A549 (cell line): ENCODE measurements around the gene PPCDC. TPM values are rescaled to one million over a fixed set of nuclear protein-coding genes. Genes with fewer than 3 reads are reported as not detected.

ENCODE experiments used
- ATAC-seq, 2 experiments: fragments of 200-7000 bp in 1 of 2; fragments of >200 bp in 1 of 2; cut with Nextera tagmentation in 1 of 2; cut with Tn5 transposase in 1 of 2; 3 replicates each; pipeline versions ENCODE4 v1.8.0 to v1.9.1; 2018 to 2020; ENCODE audit warnings: mild to moderate bottlenecking in 1 of 2, moderate library complexity in 1 of 2
- CTCF ChIA-PET: fragments of 300-600 bp; sonication (Branson Sonifier 250); formaldehyde crosslinking; extraction: SDS; loops from one replicate; lab custom pipeline; 2021; ENCODE audit warnings: antibody characterized with exemption, inconsistent platforms; lab: Yijun Ruan, JAX
- POLR2A ChIA-PET: fragments of 350-600 bp; formaldehyde crosslinking; extraction: SDS; loops from one replicate; lab custom pipeline; 2021; ENCODE audit warnings: antibody characterized with exemption, inconsistent platforms; lab: Yijun Ruan, JAX
- DNase-seq, 2 experiments: peaks; one replicate each; pipeline versions ENCODE4 v3.0.0 to v3.0.0-alpha.2; 2011 to 2016; ENCODE audit warnings: low read depth in 1 of 2, low spot score in 1 of 2
- FAIRE-seq: peaks from 2 replicates; lab custom pipeline; 2011; peaks lifted over from hg19 to GRCh38; lab: Jason Lieb, UNC
- H3K27ac ChIP-seq, 2 experiments: fragments of >200 bp; sonication (Bioruptor Twin); formaldehyde crosslinking; 3 replicates each; pipeline ENCODE4 v1.5.1; 2016 to 2017
- H3K4me1 ChIP-seq: fragments of >200 bp; sonication (Bioruptor Twin); formaldehyde crosslinking; 3 replicates; pipeline ENCODE4 v1.6.1; 2016
- H3K4me2 ChIP-seq: fragments of >200 bp; sonication (Bioruptor Twin); formaldehyde crosslinking; 3 replicates; pipeline ENCODE4 v1.6.1; 2016
- H3K4me3 ChIP-seq: fragments of >200 bp; sonication (Bioruptor Twin); formaldehyde crosslinking; 3 replicates; pipeline ENCODE4 v1.5.1; 2016
- H3K9me3 ChIP-seq: fragments of >200 bp; sonication (Bioruptor Twin); formaldehyde crosslinking; 3 replicates; pipeline ENCODE4 v1.6.1; 2016
- ATOH8 ChIP-seq: fragments of 250-450 bp; sonication (Bioruptor Pico); IDR thresholded peaks from 2 replicates; pipeline ENCODE4 v1.5.0; 2020; ENCODE audit warnings: low read depth, mild to moderate bottlenecking, moderate library complexity
- CBX2 ChIP-seq: fragments of 200-600 bp; sonication (generic); IDR thresholded peaks from 2 replicates; pipeline ENCODE4 v1.6.1; 2016; ENCODE audit warnings: low read depth, mild to moderate bottlenecking, borderline replicate concordance
- FOSB ChIP-seq: fragments of 250-450 bp; sonication (Bioruptor Pico); IDR thresholded peaks from 2 replicates; pipeline ENCODE4 v1.5.0; 2020; ENCODE audit warnings: mild to moderate bottlenecking, moderate library complexity
- FOSL2 ChIP-seq, 2 experiments: fragments of 450-650 bp in 1 of 2; fragments of >200 bp in 1 of 2; sonication (Bioruptor Twin) in 1 of 2; formaldehyde crosslinking; IDR thresholded peaks; 2 replicates each; pipeline versions ENCODE4 v1.5.0 to v1.6.1; 2016 to 2020; ENCODE audit warnings: mild to moderate bottlenecking in 1 of 2, moderate library complexity in 1 of 2
- HOXB13 ChIP-seq: fragments of 250-450 bp; sonication (Bioruptor Pico); IDR thresholded peaks from 2 replicates; pipeline ENCODE4 v1.5.0; 2020; ENCODE audit warnings: low read depth, mild to moderate bottlenecking, moderate library complexity
- KDM1A ChIP-seq: fragments of 200-600 bp; sonication (generic); IDR thresholded peaks from 2 replicates; pipeline ENCODE4 v1.6.1; 2016; ENCODE audit warnings: low read depth, mild to moderate bottlenecking
- MAFK ChIP-seq: fragments of 450-650 bp; IDR thresholded peaks from 2 replicates; pipeline ENCODE4 v1.6.1; 2014; ENCODE audit not compliant: partially characterized antibody
- MAZ ChIP-seq: fragments of 150-350 bp; IDR thresholded peaks from 2 replicates; pipeline ENCODE4 v1.6.1; 2014; ENCODE audit warnings: antibody characterized with exemption, low read depth, low read length, borderline replicate concordance
- PBX3 ChIP-seq: IDR thresholded peaks from 2 replicates; pipeline ENCODE4 v1.6.1; 2012
- RAD21 ChIP-seq, 2 experiments: fragments of >200 bp in 1 of 2; sonication (Bioruptor Twin) in 1 of 2; formaldehyde crosslinking in 1 of 2; IDR thresholded peaks in 1 of 2; conservative IDR thresholded peaks in 1 of 2; 2 replicates in 1 of 2; 3 replicates in 1 of 2; pipeline ENCODE4 v1.6.1; 2012 to 2018; ENCODE audit warnings: inconsistent platforms in 1 of 2
- REST ChIP-seq: fragments of 200-600 bp; sonication (generic); IDR thresholded peaks from 2 replicates; pipeline ENCODE4 v1.6.1; 2016; ENCODE audit warnings: antibody characterized with exemption, mild to moderate bottlenecking, moderate library complexity
- RFX5 ChIP-seq: fragments of 450-650 bp; IDR thresholded peaks from 2 replicates; pipeline ENCODE4 v1.7.1; 2014; ENCODE audit warnings: antibody characterized with exemption, mild to moderate bottlenecking, moderate library complexity
- SMC3 ChIP-seq: fragments of >200 bp; sonication (Bioruptor Twin); formaldehyde crosslinking; IDR thresholded peaks from 3 replicates; pipeline ENCODE4 v1.6.1; 2018; ENCODE audit warnings: inconsistent platforms
- SREBF2 ChIP-seq: fragments of 450-650 bp; IDR thresholded peaks from 2 replicates; pipeline ENCODE4 v1.6.1; 2014; ENCODE audit warnings: mild to moderate bottlenecking, moderate library complexity
- WGBS: methylation state at CpG from one replicate; pipeline ENCODE4 v1.1.6; 2017; ENCODE audit errors: missing lambda C conversion rate; 5-methylcytosine and 5-hydroxymethylcytosine counted together
- polyA plus RNA-seq, 4 experiments: library from polyadenylated mRNA; depleted of rRNA in 3 of 4; stranded (reverse); fragments of >200 nt; fragmentation: RNase III in 1 of 4; extraction: RNeasy Plus Mini Kit Qiagen cat#74134 plus additional on column Dnase treatment in 1 of 4; gene quantifications; 2 replicates in 3 of 4; 3 replicates in 1 of 4; pipeline ENCODE4 v1.2.3, GENCODE V29; 2011 to 2017

PPCDC gene
- polyA plus RNA-seq, 2 of the 4 experiments (the other 2 are of a cell fraction): 18.2 to 18.5 TPM

- TF ChIP-seq FOSL2 (IDR thresholded peaks at IDR 0.05) (no peak), FOSL2 (CRISPR knock-in tag; IDR thresholded peaks at IDR 0.05) (no peak), KDM1A (no peak), CBX2 (no peak), SMC3 (no peak), FOSB (CRISPR knock-in tag) (no peak), SREBF2 (no peak)
- H3K4me1 ChIP-seq: peaks cover 8% of the 10 kb centered on the region; the same call in 2 of the 3 replicates
- no peak overlapping the region for H3K4me3 ChIP-seq
- 52% methylated on average over 4 of the region's 4 CpGs for WGBS
- H3K9me3 ChIP-seq: no peaks in the 10 kb centered on the region
- no peak for DNase-seq
- ATAC-seq: no peak
- no peak for FAIRE-seq
- H3K4me2 ChIP-seq: no peak overlapping the region
- H3K27ac ChIP-seq: no peak overlapping the region
- POLR2A ChIA-PET: no interaction called here
- CTCF ChIA-PET: interaction anchor here (0.8 to 1.5 kb wide), 6 partner anchors 10 to 27 kb away, joined by 3 to 5 read pairs (median 3); no protein-coding TSS in a partner anchor
Observed at GRCh38 chr15:74977599-74977998, 45.8 kb upstream of the PPCDC start.

GRCh38 chr15:74978077-74978476 is 45.3 kb upstream of the PPCDC start:
- POLR2A ChIA-PET: interaction anchor here (1.5 kb wide), 1 partner anchor 21 kb away, joined by 8 read pairs; the partner anchor contains the start of gene RPP25

GRCh38 chr15:74978503-74978902 is 44.9 kb upstream of the PPCDC start:
- FAIRE-seq (no peak), DNase-seq (no peak), ATAC-seq (peak; percentile 68 to 80; a peak in 4 of 6 replicates)
- Histone ChIP-seq H3K9me3 (no peaks in the 10 kb centered on the region), H3K4me3 (no peak overlapping the region), H3K4me2 (no peak overlapping the region), H3K27ac (no peak overlapping the region), H3K4me1 (peaks cover 9% of the 10 kb centered on the region; the same call in 2 of the 3 replicates)
- 13% methylated on average over 3 of the region's 3 CpGs for WGBS
- ChIA-PET POLR2A (interaction anchor here (0.6 to 1.5 kb wide), 3 partner anchors 21 to 223 kb away, joined by 3 to 8 read pairs (median 5); partner anchors contain the start of gene RPP25), CTCF (interaction anchor here (1.0 to 2.1 kb wide), 7 partner anchors 10 to 207 kb away, joined by 3 to 13 read pairs (median 3); partner anchors contain the start of gene SCAMP5)
- TF ChIP-seq REST (no peak), FOSL2 (IDR thresholded peaks at IDR 0.05) (no peak), FOSL2 (CRISPR knock-in tag; IDR thresholded peaks at IDR 0.05) (peak; percentile 17; the same call in 1 of the 2 replicates)

More at GRCh38 chr15:74978077-74978476, 45.3 kb upstream of the PPCDC start:
- H3K9me3 ChIP-seq: no peaks in the 10 kb centered on the region
- no peak overlapping the region for H3K4me2 ChIP-seq
- H3K4me3 ChIP-seq: no peak overlapping the region
- CTCF ChIA-PET: interaction anchor here (0.8 to 2.0 kb wide), 8 partner anchors 10 to 207 kb away, joined by 3 to 7 read pairs (median 3); no protein-coding TSS in a partner anchor
- WGBS: 92% methylated on average over 1 of the region's 1 CpG
- peak; percentile 28 for FAIRE-seq
- H3K4me1 ChIP-seq: peaks cover 8% of the 10 kb centered on the region; the same call in 2 of the 3 replicates
- no peak for DNase-seq
- peak in 1 of 2 experiments; percentile 36; a peak in 3 of 6 replicates for ATAC-seq
- TF ChIP-seq RAD21 (conservative IDR thresholded peaks at IDR 0.05 in 1 of 2, IDR thresholded peaks at IDR 0.05 in 1 of 2): no peak
- TF ChIP-seq MAFK: no peak
- TF ChIP-seq HOXB13: no peak
- no peak for TF ChIP-seq ATOH8 (CRISPR knock-in tag)
- no peak for TF ChIP-seq MAZ
- no peak for TF ChIP-seq PBX3
- TF ChIP-seq RFX5: no peak
- no peak overlapping the region for H3K27ac ChIP-seq
